A673 (cell line): ENCODE results near the gene VPS41.

Source experiments
- CTCF ChIP-seq: fragments of 300-800, 200-600 bp; sonication (generic); conservative IDR thresholded peaks from 2 replicates; pipeline ENCODE4 v1.5.1; 2017; ENCODE audit warnings: low read depth, mild to moderate bottlenecking, antibody characterized with exemption, low read length, moderate library complexity, mixed read lengths
- EZH2 ChIP-seq: fragments of 200-600 bp; sonication (generic); IDR thresholded peaks from 2 replicates; pipeline ENCODE4 v1.6.1; 2017; ENCODE audit warnings: borderline replicate concordance, low read depth, mild to moderate bottlenecking, mixed read lengths, antibody characterized with exemption, low read length; ENCODE audit not compliant: poor library complexity, severe bottlenecking

- TF ChIP-seq CTCF (no peak), EZH2 (no peak)
These were observed 62.7 kb downstream of the VPS41 start for GRCh38 chr7:38846280-38846679.
